Mucosa of descending colon (tissue), 3 donors: Measurements from ENCODE around the gene MAGI2. TPM values are rescaled to one million over a fixed set of nuclear protein-coding genes. Genes with fewer than 3 reads are reported as not detected.

Experiments
- ATAC-seq: fragments of 200-7000 bp; cut with Tn5 transposase; one replicate; pipeline ENCODE4 v1.9.1; 2020; ENCODE audit warnings: mild to moderate bottlenecking, moderate library complexity
- DNase-seq, 3 donors: peaks; one replicate each; pipeline ENCODE4 v3.0.0-alpha.2; 2020
- H3K36me3 ChIP-seq: fragments of 200-600 bp; one replicate; pipeline ENCODE4 v1.8.0; 2021; ENCODE audit warnings: low read depth, mild to moderate bottlenecking
- H3K4me1 ChIP-seq: fragments of 200-600 bp; one replicate; pipeline ENCODE4 v1.8.0; 2021; ENCODE audit warnings: low read depth, mild to moderate bottlenecking
- H3K4me3 ChIP-seq: fragments of 200-600 bp; one replicate; pipeline ENCODE4 v1.8.0; 2021; ENCODE audit warnings: mild to moderate bottlenecking
- H3K9me3 ChIP-seq: fragments of 200-600 bp; one replicate; pipeline ENCODE4 v1.8.0; 2021; ENCODE audit warnings: mild to moderate bottlenecking
- intact Hi-C, 2 donors: fragments of 100-400 bp; cut with DNase I in 1 of 2; cut with micrococcal nuclease in 1 of 2; formaldehyde crosslinking; loops; one replicate each; pipeline versions ENCODE4 v1.11.0 to v1.11.1; 2022; cut with DNase I, micrococcal nuclease
- total RNA-seq, 3 donors: library from RNA; stranded (reverse); fragmentation: NEBNext Ultra II Directional in 2 of 3; extraction: Animal tissue kit (Norgen Biotek cat#: 25700) in 2 of 3; gene quantifications; one replicate each; pipeline versions ENCODE4 v1.2.1 to v1.2.4, GENCODE V29; 2021 to 2023
- TF ChIP-seq, protein P1 (sequence below): fragments of 200-600 bp; IDR thresholded peaks from one replicate; pipeline ENCODE4 v1.8.0; 2022; ENCODE audit warnings: antibody characterized with exemption, mild to moderate bottlenecking
- donor health status: DM: no; HTN: no; CAD: no; lungs with moderate emphysema.
- donor health status: DM: no; HTN: no; CAD: no.
- donor health status: DM: no; HTN: yes; CAD: no.

The MAGI2 gene
- total RNA-seq, 3 donors from 2014 or later = 1.9 to 14.5 (median 2.7) TPM

DNA sequence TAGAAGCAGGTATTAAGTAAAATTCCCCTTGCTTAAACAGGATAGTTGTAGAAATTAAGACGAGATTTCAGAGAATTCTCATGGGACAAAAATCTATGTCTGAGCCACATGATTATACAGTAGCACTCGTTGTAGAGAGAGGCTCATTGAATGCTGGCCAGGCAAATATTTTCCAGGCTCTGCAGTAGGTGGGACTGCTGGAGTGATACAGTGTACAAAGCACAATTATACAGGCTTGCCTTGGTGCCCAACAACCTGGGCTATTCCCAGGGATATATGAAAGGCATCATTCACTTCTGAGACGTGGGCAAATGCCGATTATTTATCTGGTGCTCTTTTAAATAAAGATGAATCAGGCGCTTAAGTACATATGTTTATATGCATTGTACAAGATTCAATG, 1274.3 kb downstream of the MAGI2 start:
- H3K9me3 ChIP-seq = no peaks in the 10 kb centered on the region
- intact Hi-C loops = no loop called here
- H3K4me1 ChIP-seq = no peaks in the 10 kb centered on the region
- H3K36me3 ChIP-seq = no peaks in the 10 kb centered on the region
- TF ChIP-seq, protein P1, sequence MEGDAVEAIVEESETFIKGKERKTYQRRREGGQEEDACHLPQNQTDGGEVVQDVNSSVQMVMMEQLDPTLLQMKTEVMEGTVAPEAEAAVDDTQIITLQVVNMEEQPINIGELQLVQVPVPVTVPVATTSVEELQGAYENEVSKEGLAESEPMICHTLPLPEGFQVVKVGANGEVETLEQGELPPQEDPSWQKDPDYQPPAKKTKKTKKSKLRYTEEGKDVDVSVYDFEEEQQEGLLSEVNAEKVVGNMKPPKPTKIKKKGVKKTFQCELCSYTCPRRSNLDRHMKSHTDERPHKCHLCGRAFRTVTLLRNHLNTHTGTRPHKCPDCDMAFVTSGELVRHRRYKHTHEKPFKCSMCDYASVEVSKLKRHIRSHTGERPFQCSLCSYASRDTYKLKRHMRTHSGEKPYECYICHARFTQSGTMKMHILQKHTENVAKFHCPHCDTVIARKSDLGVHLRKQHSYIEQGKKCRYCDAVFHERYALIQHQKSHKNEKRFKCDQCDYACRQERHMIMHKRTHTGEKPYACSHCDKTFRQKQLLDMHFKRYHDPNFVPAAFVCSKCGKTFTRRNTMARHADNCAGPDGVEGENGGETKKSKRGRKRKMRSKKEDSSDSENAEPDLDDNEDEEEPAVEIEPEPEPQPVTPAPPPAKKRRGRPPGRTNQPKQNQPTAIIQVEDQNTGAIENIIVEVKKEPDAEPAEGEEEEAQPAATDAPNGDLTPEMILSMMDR = no peak
- no peak overlapping the region for H3K4me3 ChIP-seq
- DNase-seq (no peak), ATAC-seq (no peak)

DNA sequence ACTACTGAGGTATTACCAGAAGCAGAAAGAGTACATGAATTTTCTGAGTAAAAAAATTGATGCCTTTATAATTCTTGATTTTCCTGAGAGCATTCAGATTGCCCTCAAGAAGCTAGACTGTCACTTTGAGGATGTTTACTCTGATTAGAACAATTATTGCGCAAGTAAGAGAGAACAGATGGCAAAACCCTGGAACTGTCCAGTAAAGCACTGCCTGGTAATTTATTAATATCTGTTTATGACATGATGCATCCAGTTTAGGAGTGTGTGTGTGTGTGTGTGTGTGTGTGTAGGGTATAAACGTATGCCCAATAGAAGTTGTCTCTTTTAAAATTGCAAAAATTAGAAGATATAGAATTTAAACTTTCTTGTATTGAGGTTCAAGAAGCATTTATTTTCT, 1275.1 kb downstream of the MAGI2 start:
- no peaks in the 10 kb centered on the region for H3K36me3 ChIP-seq
- ATAC-seq (no peak), DNase-seq (no peak)
- no peaks in the 10 kb centered on the region for H3K4me1 ChIP-seq
- H3K4me3 ChIP-seq = no peak overlapping the region
- H3K9me3 ChIP-seq = no peaks in the 10 kb centered on the region
- intact Hi-C loops = no loop called here
- TF ChIP-seq, protein P1 = no peak

DNA sequence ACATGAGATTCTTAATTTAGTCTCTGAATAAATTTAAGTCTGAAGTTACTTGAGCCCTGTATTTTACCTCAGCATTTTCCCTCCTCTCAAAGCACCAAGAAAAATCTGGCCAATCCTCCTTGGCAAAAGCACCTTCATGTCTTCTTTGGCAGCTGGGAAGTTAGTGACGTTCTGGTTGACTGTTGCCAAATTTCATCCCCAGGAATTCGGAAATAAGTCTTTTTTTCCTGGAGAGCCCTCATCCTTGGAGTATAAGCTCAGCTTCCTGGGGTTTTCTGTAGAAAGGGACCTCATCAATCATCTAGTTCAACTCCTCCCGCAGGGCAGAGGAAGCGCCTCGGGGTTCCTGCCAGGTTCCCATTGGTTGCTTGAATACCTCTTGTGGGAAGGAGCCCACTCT, 1277.3 kb downstream of the MAGI2 start:
- ATAC-seq (no peak), DNase-seq (no peak)
- intact Hi-C loops = no loop called here
- no peaks in the 10 kb centered on the region for H3K4me1 ChIP-seq
- H3K9me3 ChIP-seq = no peaks in the 10 kb centered on the region
- TF ChIP-seq, protein P1 = no peak
- no peak overlapping the region for H3K4me3 ChIP-seq
- no peaks in the 10 kb centered on the region for H3K36me3 ChIP-seq

- ATAC-seq = no peak
- TF ChIP-seq, protein P1 = no peak
- H3K36me3 ChIP-seq = no peaks in the 10 kb centered on the region
- H3K4me3 ChIP-seq = no peak overlapping the region
- no peaks in the 10 kb centered on the region for H3K4me1 ChIP-seq
- no peaks in the 10 kb centered on the region for H3K9me3 ChIP-seq
- intact Hi-C loops = no loop called here
- no peak for DNase-seq
Measured at GRCh38 chr7:78175330-78176100, 1278.0 kb downstream of the MAGI2 start.

DNA sequence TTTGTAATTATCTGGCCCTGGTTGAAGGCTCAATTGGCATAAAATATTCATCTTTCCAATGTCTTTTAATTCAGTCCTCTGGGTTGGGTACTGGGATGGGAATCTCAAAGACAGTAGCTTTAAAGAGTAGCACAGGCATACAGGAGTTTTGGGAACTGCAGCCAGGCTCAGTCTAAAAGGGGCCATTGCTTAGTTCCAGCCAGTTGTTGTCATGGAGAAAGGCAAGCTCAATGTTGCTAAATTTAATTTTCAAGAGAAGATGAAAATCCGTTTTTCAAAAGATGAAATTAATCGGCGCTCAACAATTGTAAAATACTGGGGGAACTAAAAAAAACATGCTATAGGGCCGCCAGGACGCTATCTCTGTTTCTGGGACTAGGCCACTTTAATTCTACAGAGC, 1279.8 kb downstream of the MAGI2 start:
- intact Hi-C loops = no loop called here
- ATAC-seq = no peak
- H3K36me3 ChIP-seq = no peaks in the 10 kb centered on the region

More for the DNA sequence above, 1279.8 kb downstream of the MAGI2 start:
- no peak for DNase-seq
- TF ChIP-seq, protein P1 = no peak
- Histone ChIP-seq H3K4me1 (no peaks in the 10 kb centered on the region), H3K9me3 (no peaks in the 10 kb centered on the region), H3K4me3 (no peak overlapping the region)
